Lower lobe of right lung (tissue), 2 donors: Measurements from ENCODE around the gene DIAPH3. TPM values are rescaled to one million over a fixed set of nuclear protein-coding genes. Genes with fewer than 3 reads are reported as not detected.

ENCODE experiments used
- ATAC-seq, 2 donors: fragments of 200-7000 bp; cut with Tn5 transposase; one replicate each; pipeline ENCODE4 v1.9.1; 2020 to 2022; ENCODE audit warnings: mild to moderate bottlenecking in 2 of 2, moderate library complexity in 2 of 2
- DNase-seq: peaks from one replicate; pipeline ENCODE4 v3.0.0-alpha.2; 2020
- H3K27ac ChIP-seq: fragments of 200-600 bp; one replicate; pipeline ENCODE4 v1.8.0; 2022
- H3K27me3 ChIP-seq: fragments of 200-600 bp; one replicate; pipeline ENCODE4 v1.8.0; 2022; ENCODE audit warnings: low read depth
- H3K36me3 ChIP-seq: fragments of 200-600 bp; one replicate; pipeline ENCODE4 v1.8.0; 2022; ENCODE audit warnings: mild to moderate bottlenecking
- H3K4me1 ChIP-seq: fragments of 200-600 bp; one replicate; pipeline ENCODE4 v1.8.0; 2022
- H3K4me3 ChIP-seq: fragments of 200-600 bp; one replicate; pipeline ENCODE4 v1.8.0; 2022; ENCODE audit warnings: mild to moderate bottlenecking
- H3K9me3 ChIP-seq: fragments of 200-600 bp; one replicate; pipeline ENCODE4 v1.8.0; 2022
- CTCF ChIP-seq: fragments of 200-600 bp; IDR thresholded peaks from one replicate; pipeline ENCODE4 v1.8.0; 2022; ENCODE audit warnings: antibody characterized with exemption, mild to moderate bottlenecking
- intact Hi-C: fragments of 100-400 bp; cut with DNase I; formaldehyde crosslinking; loops from one replicate; pipeline ENCODE4 v1.11.0; 2022
- total RNA-seq: library from RNA; stranded (reverse); fragmentation: NEBNext Ultra II Directional; extraction: Animal tissue kit (Norgen Biotek cat#: 25700); gene quantifications from one replicate; pipeline ENCODE4 v1.2.1, GENCODE V29; 2021
- donor health status: DM: no; HTN: yes; CAD: no; lungs with severe emphysema.

Gene DIAPH3
- total RNA-seq, 1 donor from 2014 or later: 3.2 TPM

GRCh38 chr13:60164234-60164889, 634 bp upstream of the DIAPH3 start:
- Histone ChIP-seq H3K27me3 (no peaks in the 10 kb centered on the region), H3K27ac (peak overlapping the region; percentile 84), H3K4me3 (peak overlapping the region; percentile 75), H3K9me3 (no peaks in the 10 kb centered on the region), H3K4me1 (peaks cover 17% of the 10 kb centered on the region), H3K36me3 (no peaks in the 10 kb centered on the region)
- intact Hi-C loops: no loop called here
- DNase-seq (no peak), ATAC-seq (peak; percentile 60 to 62)
- TF ChIP-seq CTCF: no peak

DNA sequence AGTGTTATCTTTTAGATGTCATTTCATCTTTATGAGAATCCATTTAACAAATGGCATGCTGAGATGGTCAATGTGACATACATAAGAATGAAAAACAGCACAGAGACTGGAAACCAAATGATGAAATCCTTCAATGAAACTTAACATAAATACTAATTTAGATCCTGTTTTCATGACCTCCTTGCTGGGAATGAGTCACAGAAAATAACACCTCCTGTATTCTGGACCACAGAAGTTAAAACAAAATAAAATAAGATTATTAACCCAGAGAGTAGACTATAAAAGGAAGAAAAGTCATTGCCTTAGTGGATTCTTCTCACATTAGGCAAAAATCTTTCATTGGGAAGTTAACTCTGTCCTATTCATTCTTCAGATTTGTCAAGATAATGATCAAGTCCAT, 1.6 kb downstream of the DIAPH3 start:
- DNase-seq (no peak), ATAC-seq (no peak)
- H3K27ac ChIP-seq: no peak overlapping the region
- H3K27me3 ChIP-seq: peaks cover 3% of the 10 kb centered on the region
- no peak for TF ChIP-seq CTCF
- no peaks in the 10 kb centered on the region for H3K9me3 ChIP-seq
- no peaks in the 10 kb centered on the region for H3K36me3 ChIP-seq
- no peak overlapping the region for H3K4me3 ChIP-seq
- H3K4me1 ChIP-seq: peaks cover 17% of the 10 kb centered on the region
- intact Hi-C loops: no loop called here

DNA sequence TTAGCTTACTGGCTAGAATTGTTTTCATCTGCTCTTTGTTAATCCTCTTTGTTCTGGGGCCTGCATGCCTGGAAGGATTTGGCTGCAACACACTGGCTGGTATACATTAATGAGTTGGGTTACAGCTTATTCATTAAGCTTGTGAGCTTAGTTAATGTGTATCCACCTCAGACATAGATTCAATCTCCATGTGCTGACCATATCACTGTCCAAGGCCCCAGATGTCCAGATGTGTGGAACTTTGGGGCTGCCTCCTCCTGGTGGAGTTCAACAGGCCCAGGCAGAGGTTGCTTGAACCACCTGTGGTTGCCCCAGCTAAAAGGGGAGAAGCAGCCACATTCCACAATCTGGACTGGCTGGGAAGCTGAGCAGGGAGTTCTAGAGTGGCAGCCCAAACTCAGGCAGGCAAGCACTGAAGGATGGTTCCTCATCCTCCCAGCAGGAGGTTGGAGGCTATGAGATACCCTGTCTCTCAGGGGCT, 5.4 kb downstream of the DIAPH3 start:
- H3K9me3 ChIP-seq: no peaks in the 10 kb centered on the region
- peaks cover 4% of the 10 kb centered on the region for H3K4me1 ChIP-seq
- intact Hi-C loops: no loop called here
- no peak overlapping the region for H3K4me3 ChIP-seq
- H3K27me3 ChIP-seq: peaks cover 3% of the 10 kb centered on the region
- H3K27ac ChIP-seq: no peak overlapping the region
- H3K36me3 ChIP-seq: no peaks in the 10 kb centered on the region
- no peak for TF ChIP-seq CTCF
- no peak for ATAC-seq
- no peak for DNase-seq

GRCh38 chr13:60155978-60156377, 7.8 kb downstream of the DIAPH3 start:
- ATAC-seq: no peak
- Histone ChIP-seq H3K9me3 (no peaks in the 10 kb centered on the region), H3K36me3 (no peaks in the 10 kb centered on the region), H3K4me1 (no peaks in the 10 kb centered on the region), H3K4me3 (no peak overlapping the region), H3K27ac (no peak overlapping the region), H3K27me3 (peaks cover 3% of the 10 kb centered on the region)
- no peak for DNase-seq
- TF ChIP-seq CTCF: no peak
- intact Hi-C loops: no loop called here

DNA sequence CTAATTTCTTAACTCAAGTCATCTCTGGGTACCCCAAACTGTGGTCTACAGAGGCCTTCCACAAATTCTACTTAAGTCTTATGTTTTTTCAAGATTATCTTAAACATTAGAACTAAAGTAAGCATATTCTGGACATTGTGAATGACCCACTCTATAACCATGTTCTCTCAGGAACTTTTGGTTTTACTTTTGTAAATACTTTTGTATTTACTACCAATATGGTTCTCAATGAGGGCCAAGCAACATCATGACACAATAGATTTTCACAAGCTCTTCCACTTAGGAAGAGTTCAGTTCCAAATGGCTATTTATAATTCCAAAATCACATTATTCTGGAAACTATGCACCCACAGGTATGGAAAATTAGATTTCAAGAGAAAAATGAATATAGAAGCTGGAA, 10.8 kb downstream of the DIAPH3 start:
- H3K27ac ChIP-seq: no peak overlapping the region

More for the DNA sequence above, 10.8 kb downstream of the DIAPH3 start:
- DNase-seq (no peak), ATAC-seq (no peak)
- no peaks in the 10 kb centered on the region for H3K36me3 ChIP-seq
- H3K4me3 ChIP-seq: no peak overlapping the region
- no peaks in the 10 kb centered on the region for H3K27me3 ChIP-seq
- intact Hi-C loops: no loop called here
- no peak for TF ChIP-seq CTCF
- no peaks in the 10 kb centered on the region for H3K4me1 ChIP-seq
- H3K9me3 ChIP-seq: no peaks in the 10 kb centered on the region
